Measurements from ENCODE around the gene ACAD11.

Gene ACAD11

GRCh38 chr3:132661101-132661500, 1.5 kb upstream of the ACAD11 start:
- ChIA-PET POLR2A (interaction anchor here (0.7 to 2.4 kb wide), 6 partner anchors 9 to 25 kb away, joined by 3 to 6 read pairs (median 3); no protein-coding TSS in a partner anchor), CTCF (interaction anchor here (0.5 kb wide), 1 partner anchor 439 kb away, joined by 3 read pairs; no protein-coding TSS in a partner anchor)
- DNase-seq (ENCODE audit: extremely low spot score): no peak
- TF ChIP-seq TARDBP (IDR thresholded peaks at IDR 0.05): no peak
- no peak for TF ChIP-seq BHLHE40 (IDR thresholded peaks at IDR 0.05; ENCODE audit: borderline replicate concordance)
- TF ChIP-seq FOXK2 (IDR thresholded peaks at IDR 0.05): no peak
- no peak for TF ChIP-seq LEF1 (IDR thresholded peaks at IDR 0.05; ENCODE audit: borderline replicate concordance)
- no peak for TF ChIP-seq L3MBTL2 (conservative IDR thresholded peaks at IDR 0.05)

GRCh38 chr3:132660811-132661070, 1.1 kb upstream of the ACAD11 start:
- CTCF ChIA-PET: interaction anchor here (0.5 kb wide), 1 partner anchor 439 kb away, joined by 3 read pairs; no protein-coding TSS in a partner anchor
- POLR2A ChIA-PET: interaction anchor here (0.7 to 2.4 kb wide), 6 partner anchors 9 to 66 kb away, joined by 3 to 6 read pairs (median 3); no protein-coding TSS in a partner anchor
- no peak for DNase-seq (ENCODE audit: extremely low spot score)
- TF ChIP-seq TARDBP (IDR thresholded peaks at IDR 0.05) (no peak), SP1 (IDR thresholded peaks at IDR 0.05) (no peak), CTBP1 (IDR thresholded peaks at IDR 0.05; ENCODE audit: borderline replicate concordance) (no peak), FOXA1 (IDR thresholded peaks at IDR 0.05) (no peak), HDGF (IDR thresholded peaks at IDR 0.05; ENCODE audit: borderline replicate concordance) (no peak), L3MBTL2 (conservative IDR thresholded peaks at IDR 0.05) (no peak), FOXK2 (IDR thresholded peaks at IDR 0.05) (no peak), PKNOX1 (IDR thresholded peaks at IDR 0.05) (no peak), LEF1 (IDR thresholded peaks at IDR 0.05; ENCODE audit: borderline replicate concordance) (no peak), ELF4 (IDR thresholded peaks at IDR 0.05) (no peak), BHLHE40 (IDR thresholded peaks at IDR 0.05; ENCODE audit: borderline replicate concordance) (no peak), FOXM1 (IDR thresholded peaks at IDR 0.05; ENCODE audit: borderline replicate concordance) (no peak), SUZ12 (IDR thresholded peaks at IDR 0.05) (no peak), ZNF384 (IDR thresholded peaks at IDR 0.05) (no peak), ARNT (IDR thresholded peaks at IDR 0.05) (no peak), NFRKB (IDR thresholded peaks at IDR 0.05) (no peak)

DNA sequence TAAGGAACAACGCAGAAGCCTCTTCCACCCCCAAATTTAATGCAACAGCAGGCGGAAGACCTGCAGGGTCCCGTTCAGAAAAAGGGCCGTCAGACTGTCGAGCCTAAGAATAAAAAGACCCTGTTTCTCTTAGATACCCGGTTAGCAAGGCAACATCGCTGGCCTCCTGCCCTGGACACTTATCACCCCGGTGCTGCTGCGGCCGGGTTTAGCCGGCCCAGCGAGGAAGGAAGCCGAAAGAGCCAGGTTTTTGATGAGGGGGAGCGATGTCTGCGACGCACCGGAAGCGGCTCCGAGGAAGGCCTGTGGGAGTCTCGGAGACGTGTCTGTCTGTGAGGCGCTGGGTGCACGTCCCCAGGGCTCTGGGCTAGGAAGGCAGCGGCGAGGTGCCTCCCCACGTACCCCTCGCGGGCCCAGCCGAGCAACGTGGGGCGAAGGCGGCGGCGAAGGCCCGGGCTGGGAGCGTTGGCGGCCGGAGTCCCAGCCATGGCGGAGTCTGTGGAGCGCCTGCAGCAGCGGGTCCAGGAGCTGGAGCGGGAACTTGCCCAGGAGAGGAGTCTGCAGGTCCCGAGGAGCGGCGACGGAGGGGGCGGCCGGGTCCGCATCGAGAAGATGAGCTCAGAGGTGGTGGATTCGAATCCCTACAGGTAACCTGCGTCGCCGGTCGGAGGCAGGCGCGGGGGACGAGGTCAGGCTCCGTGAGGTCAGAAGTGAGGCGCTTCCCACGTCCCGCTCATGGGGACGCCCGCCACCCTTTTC, 622 bp upstream of the ACAD11 start, which contains the start of gene UBA5:
TSS of gene UBA5 (plus strand) at position 278 of the 759 bp plus-strand sequence. CDS start at position 487, 209 bp downstream.
- POLR2A ChIA-PET: interaction anchor here (0.7 to 2.4 kb wide), 8 partner anchors 9 to 66 kb away, joined by 3 to 6 read pairs (median 4); no protein-coding TSS in a partner anchor
- TF ChIP-seq FOXK2 (IDR thresholded peaks at IDR 0.05) (no peak), CTBP1 (IDR thresholded peaks at IDR 0.05; ENCODE audit: borderline replicate concordance) (peak; percentile 55; the same call in 1 of the 2 replicates), FOXA1 (IDR thresholded peaks at IDR 0.05) (no peak), L3MBTL2 (conservative IDR thresholded peaks at IDR 0.05) (no peak), FOXM1 (IDR thresholded peaks at IDR 0.05; ENCODE audit: borderline replicate concordance) (no peak)
- peak; percentile 58 for DNase-seq (ENCODE audit: extremely low spot score)
- CTCF ChIA-PET: interaction anchor here (1.5 kb wide), 1 partner anchor 24 kb away, joined by 3 read pairs; no protein-coding TSS in a partner anchor

- peak; percentile 49 for DNase-seq (ENCODE audit: extremely low spot score)
- no peak for TF ChIP-seq FOXK2 (IDR thresholded peaks at IDR 0.05)
- TF ChIP-seq ELF4 (IDR thresholded peaks at IDR 0.05): 0 out of 2 replicates have a peak, but pooled peaks have one; percentile 13
- peak; percentile 40; the same call in 1 of the 2 replicates for TF ChIP-seq NFRKB (IDR thresholded peaks at IDR 0.05)
- POLR2A ChIA-PET: interaction anchor here (0.7 to 2.4 kb wide), 11 partner anchors 11 to 65 kb away, joined by 3 to 6 read pairs (median 3); no protein-coding TSS in a partner anchor
- CTCF ChIA-PET: interaction anchor here (0.6 to 1.5 kb wide), 4 partner anchors 25 to 1195 kb away, joined by 3 read pairs; no protein-coding TSS in a partner anchor
Measured at GRCh38 chr3:132659000-132659364, 627 bp downstream of the ACAD11 start.

- TF ChIP-seq HDGF (IDR thresholded peaks at IDR 0.05; ENCODE audit: borderline replicate concordance) (no peak), L3MBTL2 (conservative IDR thresholded peaks at IDR 0.05) (peak; percentile 76)
- ChIA-PET POLR2A (interaction anchor here (0.7 to 2.4 kb wide), 6 partner anchors 10 to 63 kb away, joined by 3 to 6 read pairs (median 4); no protein-coding TSS in a partner anchor), CTCF (interaction anchor here (0.6 kb wide), 1 partner anchor 1196 kb away, joined by 3 read pairs; no protein-coding TSS in a partner anchor)
- no peak for DNase-seq (ENCODE audit: extremely low spot score)
Measured at GRCh38 chr3:132657869-132658747, 1.5 kb downstream of the ACAD11 start.

GRCh38 chr3:132655471-132655870, 4.1 kb downstream of the ACAD11 start:
- POLR2A ChIA-PET: no interaction called here
- CTCF ChIA-PET: no interaction called here
- DNase-seq (ENCODE audit: extremely low spot score): no peak
- no peak for TF ChIP-seq HDGF (IDR thresholded peaks at IDR 0.05; ENCODE audit: borderline replicate concordance)
- TF ChIP-seq NFRKB (IDR thresholded peaks at IDR 0.05): no peak
- TF ChIP-seq ARNT (IDR thresholded peaks at IDR 0.05): no peak
- no peak for TF ChIP-seq BHLHE40 (IDR thresholded peaks at IDR 0.05; ENCODE audit: borderline replicate concordance)
- no peak for TF ChIP-seq SUZ12 (IDR thresholded peaks at IDR 0.05)

- ChIA-PET POLR2A (no interaction called here), CTCF (interaction anchor here (0.7 kb wide), 1 partner anchor 12 kb away, joined by 3 read pairs; no protein-coding TSS in a partner anchor)
- TF ChIP-seq TARDBP (IDR thresholded peaks at IDR 0.05) (no peak), SP1 (IDR thresholded peaks at IDR 0.05) (no peak), BHLHE40 (IDR thresholded peaks at IDR 0.05; ENCODE audit: borderline replicate concordance) (no peak), L3MBTL2 (conservative IDR thresholded peaks at IDR 0.05) (no peak), CTBP1 (IDR thresholded peaks at IDR 0.05; ENCODE audit: borderline replicate concordance) (no peak), FOXA1 (IDR thresholded peaks at IDR 0.05) (no peak), ZNF384 (IDR thresholded peaks at IDR 0.05) (no peak), HDGF (IDR thresholded peaks at IDR 0.05; ENCODE audit: borderline replicate concordance) (no peak), NFRKB (IDR thresholded peaks at IDR 0.05) (no peak), PKNOX1 (IDR thresholded peaks at IDR 0.05) (no peak), ELF4 (IDR thresholded peaks at IDR 0.05) (no peak), FOXK2 (IDR thresholded peaks at IDR 0.05) (no peak)
- no peak for DNase-seq (ENCODE audit: extremely low spot score)
Measured at GRCh38 chr3:132654721-132655120, 4.9 kb downstream of the ACAD11 start.
